Fibroblast of skin of back (primary cell): ENCODE results near the gene KCTD13. TPM values are rescaled to one million over a fixed set of nuclear protein-coding genes. Genes with fewer than 3 reads are reported as not detected.
"Not testable (repeated sequence)": the region's sequence is repeated elsewhere in the genome, so short reads cannot be mapped to it uniquely, and the experiment has no call there.

Experiments used
- DNase-seq: peaks from one replicate; pipeline ENCODE4 v3.0.0-alpha.2; 2013
- polyA plus RNA-seq, 2 experiments: library from polyadenylated mRNA; unstranded; fragments of 120-200 nt; gene quantifications; one replicate each; pipeline ENCODE4 v1.2.1, GENCODE V29; 2013; ENCODE audit not compliant: insufficient read length in 2 of 2

The KCTD13 gene, protein sequence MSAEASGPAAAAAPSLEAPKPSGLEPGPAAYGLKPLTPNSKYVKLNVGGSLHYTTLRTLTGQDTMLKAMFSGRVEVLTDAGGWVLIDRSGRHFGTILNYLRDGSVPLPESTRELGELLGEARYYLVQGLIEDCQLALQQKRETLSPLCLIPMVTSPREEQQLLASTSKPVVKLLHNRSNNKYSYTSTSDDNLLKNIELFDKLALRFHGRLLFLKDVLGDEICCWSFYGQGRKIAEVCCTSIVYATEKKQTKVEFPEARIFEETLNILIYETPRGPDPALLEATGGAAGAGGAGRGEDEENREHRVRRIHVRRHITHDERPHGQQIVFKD
- 17.5 TPM for polyA plus RNA-seq (2013, experiment 1 of 2; ENCODE audit: insufficient read length)
- 21.0 TPM for polyA plus RNA-seq (2013, experiment 2 of 2; ENCODE audit: insufficient read length)

DNA sequence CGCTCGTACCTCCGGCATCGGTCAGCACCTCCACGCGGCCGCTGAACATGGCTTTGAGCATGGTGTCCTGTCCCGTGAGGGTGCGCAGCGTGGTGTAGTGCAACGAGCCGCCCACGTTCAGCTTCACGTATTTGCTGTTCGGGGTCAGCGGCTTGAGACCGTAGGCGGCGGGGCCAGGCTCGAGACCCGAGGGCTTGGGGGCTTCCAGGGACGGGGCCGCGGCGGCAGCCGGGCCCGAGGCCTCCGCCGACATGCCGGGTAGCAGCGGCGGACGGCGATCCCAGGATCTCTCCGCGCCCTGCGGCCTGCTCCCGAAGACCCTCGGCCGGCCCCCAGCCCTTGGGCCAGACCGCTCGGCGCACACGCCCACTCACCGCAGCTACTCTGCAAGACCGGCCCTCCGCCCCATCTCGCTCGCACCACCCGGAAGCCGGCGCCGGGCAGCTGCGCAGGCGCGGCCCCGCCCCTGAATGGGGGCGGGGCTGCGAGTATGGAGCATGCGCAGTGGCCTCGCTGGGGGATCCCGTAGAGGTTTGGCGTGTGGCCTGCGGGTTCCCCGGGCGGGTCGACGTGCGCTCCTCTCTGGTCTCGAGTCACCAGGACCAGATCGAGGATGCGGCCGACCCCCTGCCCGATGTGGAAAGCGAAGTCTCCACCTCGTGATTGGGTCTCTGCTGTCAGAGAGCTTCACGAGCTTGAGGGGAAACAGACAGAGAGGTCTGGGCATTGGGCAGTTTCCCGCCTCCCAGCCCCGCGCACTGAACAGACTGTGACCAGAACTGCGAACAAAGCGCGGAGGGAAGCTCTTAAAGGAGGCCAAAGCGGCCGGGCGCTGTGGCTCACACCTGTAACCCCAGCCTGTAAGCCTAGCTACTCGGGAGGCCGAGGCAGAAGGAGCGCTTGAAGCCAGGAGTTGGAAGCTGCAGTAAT is at the start of gene KCTD13:
Gene KCTD13 (minus strand): TSS at position 446 of the 930 bp plus-strand sequence. CDS start 193 bp downstream, at position 253.
- peak; percentile 80 for DNase-seq

- DNase-seq = no peak
These were observed 49.1 kb upstream of the KCTD13 start for GRCh38 chr16:29975134-29975538.

GRCh38 chr16:29974291-29975133 is 48.5 kb upstream of the KCTD13 start:
- no peak for DNase-seq

- peak; percentile 99 for DNase-seq
These were observed 47.6 kb upstream of the KCTD13 start, which contains the start of gene TAOK2 for GRCh38 chr16:29973384-29974246. Gene TAOK2, plus strand, starts transcription at chr16:29973868. Its CDS starts 3,905 bp downstream, at chr16:29977773.

GRCh38 chr16:29972992-29973383 is 47.0 kb upstream of the KCTD13 start:
- DNase-seq = no peak

- no peak for DNase-seq
These were observed 46.5 kb upstream of the KCTD13 start for GRCh38 chr16:29972500-29972899.

GRCh38 chr16:29971304-29971703 is 45.3 kb upstream of the KCTD13 start:
- DNase-seq = no peak

DNA sequence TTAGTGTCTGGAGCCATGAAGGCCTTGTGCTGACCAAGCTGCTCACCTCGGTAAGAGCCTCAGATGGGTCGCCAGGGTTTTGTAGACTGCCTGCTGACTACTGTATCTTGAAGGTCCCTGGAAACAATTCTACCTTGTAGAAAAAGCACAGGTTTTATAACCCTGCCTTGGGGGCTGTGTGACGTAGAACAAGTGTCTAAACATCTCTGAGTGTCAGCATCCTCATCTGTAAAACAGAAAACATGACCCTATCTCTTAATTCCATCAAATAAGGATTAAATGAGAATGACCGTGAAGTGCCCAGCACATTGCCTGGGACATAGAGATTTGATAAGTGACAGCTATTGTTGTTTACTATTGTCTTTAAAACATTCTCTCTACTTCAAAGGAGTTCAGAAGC is 42.2 kb upstream of the KCTD13 start:
- no peak for DNase-seq

GRCh38 chr16:29963021-29963743 is 37.2 kb upstream of the KCTD13 start:
- no peak for DNase-seq

DNA sequence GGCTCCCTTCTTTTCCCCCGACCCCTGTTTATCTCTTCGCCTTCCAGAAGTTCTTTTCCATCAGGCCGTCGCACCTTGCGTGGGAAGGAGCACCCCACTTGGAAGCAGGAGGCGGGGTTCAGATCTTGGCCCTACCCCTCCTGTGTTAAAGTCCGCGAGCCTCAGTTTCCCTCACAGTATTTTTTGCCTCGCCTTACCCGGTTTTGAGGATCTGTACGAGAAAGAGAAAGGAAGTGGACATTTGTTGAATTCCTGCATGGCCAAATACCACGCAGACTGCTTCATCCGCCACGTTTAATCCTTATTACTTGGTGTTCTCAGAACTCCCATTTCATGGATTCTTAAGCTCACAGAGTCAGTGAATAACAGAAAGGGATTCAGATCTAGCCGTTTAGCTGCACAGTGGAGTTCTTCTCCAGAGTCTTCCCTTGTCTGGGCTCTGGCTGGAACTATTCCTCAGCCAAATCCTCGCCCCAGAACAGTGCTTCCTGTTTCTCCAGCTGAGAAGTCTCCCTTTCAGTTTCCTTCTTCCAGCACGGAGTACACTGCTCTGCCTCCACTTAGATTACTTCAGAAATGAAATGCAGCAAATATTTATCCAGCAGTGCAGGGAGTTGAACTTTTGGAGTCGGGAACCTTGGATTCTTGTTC is 36.4 kb upstream of the KCTD13 start:
- peak; percentile 28 for DNase-seq

GRCh38 chr16:29961479-29962343 is 35.7 kb upstream of the KCTD13 start, which contains the start of gene TMEM219:
Gene TMEM219, plus strand, starts transcription at chr16:29962079. Its CDS starts 1,065 bp downstream, at chr16:29963144.
- peak; percentile 91 for DNase-seq

DNA sequence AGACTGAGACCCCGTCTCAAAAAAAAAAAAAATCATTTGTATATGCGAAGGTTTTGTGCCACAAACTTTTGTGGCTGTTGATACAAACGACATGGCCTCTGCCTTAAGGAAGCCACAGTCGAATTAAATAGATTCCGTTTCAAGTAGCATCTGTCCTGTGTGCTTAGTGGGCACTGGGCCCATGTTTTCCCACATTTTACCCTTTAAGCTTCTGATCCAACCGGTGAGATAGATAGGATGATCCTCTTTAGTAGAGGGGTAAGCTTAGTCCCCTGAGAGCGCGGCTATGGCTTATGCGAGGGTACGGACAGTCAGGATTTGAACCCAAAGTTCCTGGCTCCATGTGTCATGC is 35.1 kb upstream of the KCTD13 start:
- DNase-seq = no peak

- not testable (repeated sequence) for DNase-seq
These were observed 33.8 kb upstream of the KCTD13 start for GRCh38 chr16:29959821-29960220.

- no peak for DNase-seq
These were observed 33.3 kb upstream of the KCTD13 start for GRCh38 chr16:29959293-29959692.

- DNase-seq = no peak
These were observed 32.7 kb upstream of the KCTD13 start for GRCh38 chr16:29958756-29959155.

DNA sequence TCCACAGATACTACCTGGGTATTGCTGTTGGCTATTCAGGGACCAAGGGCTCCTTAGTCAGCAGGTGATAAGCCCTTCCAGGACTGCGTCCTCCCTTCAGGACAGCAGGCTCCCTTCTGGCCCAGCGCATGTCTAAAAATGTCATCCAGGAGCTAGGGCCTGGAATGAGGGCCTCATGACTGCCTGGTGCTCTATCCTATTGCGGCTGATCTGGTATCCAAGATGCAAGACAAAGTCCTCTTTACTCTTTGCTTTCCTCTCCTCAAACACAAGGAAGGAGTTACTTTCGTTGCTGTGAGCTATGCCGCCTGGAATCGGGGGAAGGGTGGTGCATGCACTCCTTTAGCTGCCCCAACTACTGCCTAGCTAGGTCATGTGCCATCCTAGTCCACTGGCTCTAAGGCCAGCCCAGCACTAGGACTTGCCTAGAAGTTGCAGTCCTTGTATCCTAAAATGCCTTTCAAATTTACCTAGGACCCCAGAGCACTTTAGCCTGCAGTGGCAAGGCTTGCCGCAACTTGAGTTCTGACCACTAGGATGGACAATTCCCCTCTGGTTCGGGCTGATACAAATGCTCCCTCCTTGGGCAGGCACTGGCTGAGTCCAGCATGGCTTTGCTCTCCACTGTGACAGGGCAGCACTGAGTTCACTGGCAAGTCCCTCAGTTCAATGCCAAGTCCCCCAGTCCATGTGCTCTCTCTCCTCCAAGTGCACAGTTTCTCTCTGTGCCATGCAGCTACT is 25.8 kb upstream of the KCTD13 start:
- DNase-seq = no peak

DNA sequence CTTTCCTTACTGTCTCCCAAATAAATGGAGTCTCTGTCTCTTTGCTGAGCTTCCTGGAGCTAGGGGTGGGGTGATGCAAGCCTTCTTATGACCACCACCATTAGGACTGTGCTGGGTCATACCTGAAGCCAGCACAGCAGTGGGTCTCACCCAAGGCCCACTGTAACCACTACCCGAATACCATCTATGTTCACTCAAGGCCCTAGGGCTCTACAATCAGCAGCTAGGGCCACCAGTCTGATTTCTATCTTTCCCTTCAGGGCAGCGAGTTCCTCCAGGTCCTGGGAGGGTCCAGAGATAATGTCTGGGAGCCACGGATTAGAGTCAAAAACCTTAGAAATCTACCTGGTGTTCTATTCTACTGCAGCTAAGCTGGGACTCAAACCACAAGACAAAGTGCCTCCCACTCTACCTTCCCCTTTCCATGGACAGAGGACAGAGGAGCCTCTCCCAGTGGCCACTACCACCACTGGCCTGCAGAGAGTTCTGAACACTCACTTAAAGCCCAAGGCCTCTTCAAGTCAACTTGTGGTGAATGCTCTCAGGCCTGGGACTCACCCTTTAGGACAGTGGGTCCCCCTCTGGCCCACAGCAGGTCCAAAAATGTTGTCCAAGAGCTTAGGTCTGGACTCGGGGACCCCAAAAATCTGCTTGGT is 24.9 kb upstream of the KCTD13 start:
- DNase-seq = no peak

GRCh38 chr16:29947897-29948296 is 21.9 kb upstream of the KCTD13 start:
- no peak for DNase-seq
